ENCODE results near the gene IGSF9. TPM values are rescaled to one million over a fixed set of nuclear protein-coding genes. Genes with fewer than 3 reads are reported as not detected.
A peak's percentile ranks its signal among the peaks of the same experiment; 100 is the strongest.

IGSF9 gene
- polyA plus RNA-seq, 1 donor: 0.65 TPM

DNA sequence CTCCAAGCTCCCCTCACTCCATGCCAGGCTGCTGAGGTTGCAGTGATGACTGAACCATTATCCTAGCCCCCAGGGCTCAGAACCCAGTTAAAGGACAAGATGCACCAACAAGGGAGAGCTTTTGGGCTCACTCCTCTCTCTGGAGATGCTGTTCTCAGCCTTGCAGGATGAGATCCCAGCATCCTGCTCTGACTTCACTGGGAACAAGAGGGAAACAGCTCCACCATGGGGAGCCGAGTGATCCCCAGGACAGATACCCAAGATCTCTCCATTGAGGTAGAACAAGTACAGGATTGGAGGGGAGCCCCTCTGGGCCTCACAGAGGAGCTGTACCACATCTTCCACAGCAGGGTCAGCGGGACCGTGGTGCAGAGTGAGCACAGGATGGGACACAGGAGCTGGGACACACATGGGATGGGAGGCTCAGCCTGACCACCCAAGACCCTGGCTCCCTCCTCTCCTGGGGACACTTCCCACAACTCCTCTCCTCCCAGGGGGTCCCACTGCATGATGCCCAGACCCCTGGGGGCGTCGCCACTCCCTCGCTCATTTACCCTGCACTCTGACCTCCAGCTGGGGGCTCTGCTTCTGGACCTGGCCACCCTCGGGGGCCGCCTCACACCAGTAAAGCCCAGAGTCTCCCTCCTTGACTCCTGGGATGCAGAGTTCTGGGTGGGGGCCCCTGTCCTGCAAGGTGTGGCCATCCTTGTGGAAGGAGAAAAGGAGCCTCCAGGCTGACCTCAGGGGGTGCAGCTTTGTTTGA lies 27.2 kb upstream of the IGSF9 start:
- DNase-seq: no peak

DNA sequence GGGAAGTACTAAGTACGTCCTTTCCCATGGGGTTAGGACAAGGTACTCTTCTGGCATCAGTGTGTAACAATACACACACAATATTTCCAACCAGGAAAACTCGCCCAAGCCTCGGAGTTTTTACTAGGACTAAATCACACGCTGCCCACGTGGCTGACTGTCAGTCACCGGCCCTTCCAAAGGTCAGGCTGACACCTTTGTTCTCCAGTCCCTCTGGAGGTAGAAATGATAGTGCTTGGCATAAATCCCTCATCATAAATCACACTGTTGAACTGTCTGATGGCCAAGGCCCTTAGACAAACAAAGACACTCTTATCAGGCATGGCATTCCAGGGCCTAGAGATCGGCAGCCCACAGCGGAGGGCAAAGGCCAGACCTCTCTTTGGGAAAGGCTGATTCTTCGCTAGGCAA lies 25.5 kb upstream of the IGSF9 start:
- DNase-seq: no peak

DNA sequence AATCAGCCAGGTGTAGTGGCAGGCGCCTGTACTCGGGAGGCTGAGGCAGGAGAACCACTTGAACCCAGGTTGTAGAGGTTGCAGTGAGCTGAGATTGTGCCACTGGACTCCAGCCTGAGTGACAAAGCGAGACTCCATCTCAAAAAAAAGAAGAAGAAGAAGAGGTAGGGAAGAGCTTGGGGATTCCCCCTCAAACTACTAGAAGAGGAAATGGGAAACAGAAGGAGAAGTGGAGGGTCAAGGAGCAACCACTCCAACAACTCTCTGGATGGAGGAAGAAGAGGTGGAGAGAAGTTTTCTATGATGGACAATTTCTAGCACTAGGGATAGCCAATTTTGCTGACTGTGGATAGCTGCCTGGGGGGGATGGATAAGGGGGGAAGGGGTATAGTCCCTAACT lies 23.5 kb upstream of the IGSF9 start:
- no peak for DNase-seq

DNA sequence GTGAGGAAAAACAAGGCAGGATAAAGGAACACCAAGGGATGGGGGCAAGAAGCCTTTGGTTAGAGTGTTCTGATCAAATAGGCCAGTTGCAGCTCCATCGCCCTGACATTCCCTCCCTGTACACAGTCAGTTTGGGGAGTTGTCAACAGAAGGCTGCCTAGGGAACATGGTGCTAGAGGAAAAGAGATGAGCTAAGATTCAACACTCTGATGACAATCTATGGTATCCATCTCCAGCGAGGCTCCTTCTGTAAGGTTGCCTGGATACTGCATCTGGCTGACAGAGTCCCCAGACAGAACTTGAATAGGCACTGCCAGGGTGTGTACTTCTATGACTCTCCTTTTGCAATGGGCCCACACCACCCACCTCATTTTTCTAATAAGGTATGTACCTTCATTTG lies 19.9 kb upstream of the IGSF9 start:
- no peak for DNase-seq

DNA sequence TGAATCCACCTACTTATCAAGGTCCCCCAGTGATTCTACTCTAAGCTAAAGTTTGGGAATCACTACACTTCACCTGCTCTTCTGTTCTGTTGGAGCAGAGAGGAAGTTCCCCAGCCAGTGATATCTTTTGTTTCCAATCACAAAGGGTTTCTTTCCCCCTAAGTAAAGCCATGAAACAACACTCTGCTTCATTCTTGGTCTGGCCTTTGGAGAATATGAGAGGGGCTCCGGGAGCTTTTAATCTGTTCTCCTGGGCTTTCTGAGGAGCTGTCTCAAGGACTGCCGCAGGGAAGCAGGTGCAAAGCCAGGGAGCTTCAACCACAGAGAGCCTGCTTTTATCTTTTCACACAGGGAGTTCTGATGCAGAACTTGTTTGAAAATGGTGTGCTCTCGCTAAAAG lies 18.7 kb upstream of the IGSF9 start:
- DNase-seq: no peak

DNA sequence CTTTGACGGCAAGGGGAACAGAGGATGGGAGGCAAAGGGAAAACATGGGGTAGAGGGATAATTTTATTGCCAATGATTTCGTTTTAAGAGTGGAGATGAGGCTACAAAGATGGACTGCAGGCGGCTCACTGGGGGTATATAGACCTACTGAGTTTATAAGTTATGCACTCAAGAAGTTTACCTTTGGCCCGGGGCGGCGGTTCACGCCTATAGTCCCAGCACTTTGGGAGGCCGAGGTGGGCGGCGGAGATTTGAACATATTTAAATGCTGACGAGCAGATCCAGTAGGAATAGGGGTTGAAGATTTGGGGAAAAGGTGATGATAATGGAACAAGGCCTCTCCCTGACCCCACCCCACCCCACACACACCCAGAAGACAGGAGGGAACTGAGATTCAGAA lies 16.8 kb upstream of the IGSF9 start:
- DNase-seq: no peak

DNA sequence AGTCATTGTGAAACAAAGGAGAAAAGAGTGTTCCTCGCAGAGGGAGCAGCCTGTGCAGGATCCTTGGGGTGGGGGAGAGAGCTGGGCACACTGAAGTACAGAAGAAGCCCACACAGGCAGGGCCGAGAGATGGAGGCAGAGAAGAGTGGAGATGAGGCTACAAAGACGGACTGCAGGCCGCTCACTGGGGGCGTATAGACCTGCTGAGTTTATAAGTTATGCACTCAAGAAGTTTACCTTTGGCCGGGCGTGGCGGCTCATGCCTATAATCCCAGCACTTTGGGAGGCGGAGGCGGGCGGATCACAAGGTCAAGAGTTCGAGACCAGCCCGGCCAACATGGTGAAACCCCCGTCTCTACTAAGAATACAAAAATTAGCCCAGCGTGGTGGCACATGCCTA lies 16.2 kb upstream of the IGSF9 start:
- no peak for DNase-seq

DNA sequence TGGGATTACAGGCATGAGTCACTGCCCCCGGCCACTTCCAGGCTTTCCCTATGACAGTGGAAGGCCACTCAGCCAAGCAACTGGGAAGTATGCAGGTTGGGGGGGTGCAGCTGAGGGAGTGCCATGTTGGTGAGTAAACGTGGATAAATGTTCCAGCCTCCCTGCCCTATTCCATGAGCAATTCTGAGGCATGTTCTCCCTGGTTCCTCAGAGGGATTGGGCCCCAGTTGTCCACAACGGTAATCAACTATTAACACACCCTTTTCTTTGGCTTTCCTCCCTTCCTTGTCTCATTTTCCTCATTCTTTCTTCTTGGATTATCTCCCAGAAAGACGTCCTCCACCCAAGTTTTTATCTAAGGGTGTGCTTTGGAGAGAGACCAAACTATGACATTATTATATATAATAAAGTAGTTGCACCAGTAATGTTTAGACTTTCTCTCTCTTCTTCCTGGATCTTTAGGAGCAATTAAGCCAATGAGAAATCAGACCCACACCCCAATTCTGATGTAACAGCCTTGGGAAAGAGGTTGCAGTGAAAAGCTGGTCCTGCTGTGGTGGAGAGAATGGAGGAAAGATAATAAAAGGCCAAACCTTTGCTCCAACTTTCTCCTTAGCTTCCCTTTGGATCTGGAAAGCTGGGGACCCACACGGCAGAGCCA lies 15.4 kb upstream of the IGSF9 start:
- peak; percentile 62 for DNase-seq

DNA sequence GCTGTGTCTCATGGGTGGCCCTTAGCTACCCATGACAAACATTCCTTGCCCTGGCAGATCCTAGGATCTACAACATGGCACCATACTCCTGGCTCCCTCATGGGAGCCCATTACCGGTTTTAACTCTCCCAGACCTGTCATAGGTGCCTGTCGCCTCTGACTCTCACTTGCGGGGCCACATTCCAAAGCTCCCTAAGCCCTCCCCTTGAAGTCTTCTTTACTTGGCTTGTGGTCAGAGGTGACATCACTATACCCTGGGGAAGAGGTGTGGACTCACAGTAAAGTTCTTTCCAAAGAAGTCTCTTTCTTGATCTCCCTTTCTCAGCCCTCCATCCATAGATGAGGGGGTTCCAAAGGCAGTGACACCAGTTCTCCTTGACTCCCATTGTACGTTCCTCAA lies 14.0 kb upstream of the IGSF9 start:
- DNase-seq: no peak

DNA sequence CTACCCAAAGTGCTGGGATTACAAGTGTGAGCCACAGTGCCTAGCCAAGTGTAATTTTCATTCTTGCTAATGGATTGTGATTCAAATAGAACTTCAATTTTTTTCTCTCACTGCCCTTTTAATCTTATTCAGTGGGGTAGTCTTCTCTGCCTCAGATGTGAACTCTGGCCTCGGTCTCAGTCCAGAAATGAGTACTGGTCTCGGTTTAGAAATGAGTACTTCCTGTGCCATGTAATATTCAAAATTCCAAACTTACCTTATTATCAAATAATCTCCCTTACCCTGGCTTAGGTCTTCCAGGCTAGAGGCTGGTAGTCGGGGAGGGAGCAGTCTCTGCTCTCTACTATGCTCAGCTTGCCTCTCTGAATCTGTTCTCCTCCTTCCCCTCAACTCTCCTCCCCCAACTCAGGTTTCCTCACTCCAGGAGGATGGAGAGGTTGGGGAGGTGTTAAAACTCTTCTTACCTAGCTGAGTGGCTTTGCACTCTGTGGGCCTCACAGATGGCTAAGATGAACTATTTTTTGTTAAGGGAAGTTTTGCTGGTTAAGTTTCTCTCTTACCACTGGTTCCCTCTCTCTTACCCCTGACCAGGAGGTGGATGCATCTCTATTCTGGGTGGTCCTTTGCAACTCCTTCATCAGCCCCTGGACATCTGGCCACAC lies 13.4 kb upstream of the IGSF9 start:
- DNase-seq: no peak

DNA sequence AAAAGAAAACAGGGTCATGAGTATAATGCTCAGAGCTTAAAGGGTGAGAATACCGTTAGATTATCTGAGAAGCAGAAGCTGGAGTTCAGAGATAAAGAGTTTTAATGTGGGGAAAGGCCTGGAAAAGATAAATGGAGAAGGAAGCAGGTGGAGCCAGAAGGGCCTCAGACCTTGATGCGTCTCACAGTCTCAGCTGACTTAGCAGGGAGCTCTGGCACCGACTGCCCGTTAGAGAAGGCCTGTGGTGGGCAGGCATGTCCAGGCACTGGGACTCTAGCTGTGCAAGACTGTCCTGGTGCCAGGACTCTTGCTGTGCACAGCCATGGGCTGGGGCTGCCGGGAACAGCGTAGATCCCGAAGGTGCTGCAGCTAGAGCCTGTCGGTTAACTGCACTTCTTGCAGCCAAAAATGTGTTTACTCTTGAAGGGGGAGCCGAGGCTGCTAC lies 12.4 kb upstream of the IGSF9 start:
- no peak for DNase-seq

DNA sequence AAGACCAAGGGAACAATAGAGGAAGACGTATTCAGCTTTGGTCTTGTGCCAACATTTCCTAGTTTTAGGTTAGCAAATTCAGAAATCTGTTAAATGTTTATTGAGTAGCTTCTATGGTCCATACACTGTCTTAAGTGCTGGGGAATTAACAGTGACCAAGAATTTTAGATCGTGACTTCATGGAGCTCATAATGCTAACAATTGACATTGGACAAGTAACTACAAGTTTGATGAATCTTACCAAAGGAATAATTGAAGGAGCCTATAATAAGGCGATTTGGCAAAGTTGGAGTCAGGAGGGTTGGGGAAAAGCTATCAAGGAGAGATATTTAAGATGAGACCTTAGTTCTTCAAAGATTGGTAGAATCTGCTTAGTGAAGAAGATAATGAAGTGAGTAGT lies 10.0 kb upstream of the IGSF9 start:
- DNase-seq: no peak

DNA sequence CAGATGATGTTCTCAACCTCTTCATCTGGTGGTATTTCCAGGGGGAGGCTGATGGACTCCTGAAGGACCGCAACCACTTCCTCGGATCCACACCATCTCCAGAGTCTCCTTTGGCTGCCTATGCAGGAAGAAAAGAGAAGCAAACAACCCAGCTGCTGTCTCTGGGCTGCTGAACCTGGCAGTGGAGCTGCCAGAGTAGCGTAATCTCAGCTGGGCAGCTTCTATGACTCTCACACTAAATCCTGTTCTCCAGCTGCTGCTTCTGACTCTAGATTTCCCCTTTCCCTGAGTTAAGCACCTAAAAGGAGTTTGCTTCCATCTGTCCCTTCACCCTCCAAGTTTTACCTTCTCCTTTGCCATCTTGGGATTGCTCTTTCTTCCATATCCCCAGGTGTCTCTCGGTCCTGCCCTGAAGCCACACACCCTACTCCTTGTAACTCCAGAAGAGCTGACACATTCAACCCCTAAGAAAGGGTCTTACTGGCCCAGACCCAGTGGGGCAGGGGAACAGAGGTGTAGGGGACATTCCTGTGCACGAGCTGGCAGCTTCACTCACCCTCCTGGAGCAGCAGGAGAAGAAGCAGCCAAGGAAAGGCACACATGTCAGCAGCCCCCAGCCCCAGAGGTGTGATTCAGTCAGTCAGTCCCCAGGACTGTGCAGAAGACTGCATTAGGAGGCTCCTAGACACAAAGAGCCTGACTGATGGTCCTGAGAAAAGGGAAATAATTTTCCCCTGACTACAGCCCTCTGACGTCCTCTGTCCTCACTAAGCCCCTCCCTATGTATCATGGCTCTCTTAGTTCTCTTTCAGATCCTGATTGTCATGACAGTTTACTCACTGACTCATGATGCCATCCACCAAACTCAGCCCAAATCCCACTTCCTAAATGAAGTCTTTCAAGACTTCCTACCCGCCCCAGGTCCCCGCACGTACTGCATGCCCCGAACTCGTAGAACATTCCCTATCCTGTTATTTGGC lies 8.4 kb upstream of the IGSF9 start, which contains the start of gene SLAMF9:
SLAMF9 (minus strand) TSS at position 702 of the 980 bp plus-strand sequence; CDS start at position 602, 100 bp downstream.
- no peak for DNase-seq

DNA sequence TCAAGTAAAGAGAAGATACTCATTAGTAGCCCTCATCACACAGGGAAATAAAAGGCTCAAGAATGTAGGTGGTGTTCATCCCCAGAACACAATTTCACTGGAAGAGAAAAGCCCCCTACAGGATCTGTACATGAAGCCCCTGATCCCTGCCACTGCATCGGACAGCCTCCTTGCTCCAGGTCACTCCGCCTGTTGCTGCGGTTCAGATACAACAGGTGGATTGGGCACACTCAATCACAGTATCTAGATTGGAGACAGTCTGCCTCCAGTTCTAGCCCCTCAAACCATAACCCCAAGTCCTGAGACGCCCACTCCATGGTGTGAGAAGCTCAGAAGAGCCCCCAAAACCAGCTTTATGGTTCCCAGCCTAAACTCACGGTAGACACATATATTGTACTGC lies 7.5 kb upstream of the IGSF9 start:
- DNase-seq: no peak

DNA sequence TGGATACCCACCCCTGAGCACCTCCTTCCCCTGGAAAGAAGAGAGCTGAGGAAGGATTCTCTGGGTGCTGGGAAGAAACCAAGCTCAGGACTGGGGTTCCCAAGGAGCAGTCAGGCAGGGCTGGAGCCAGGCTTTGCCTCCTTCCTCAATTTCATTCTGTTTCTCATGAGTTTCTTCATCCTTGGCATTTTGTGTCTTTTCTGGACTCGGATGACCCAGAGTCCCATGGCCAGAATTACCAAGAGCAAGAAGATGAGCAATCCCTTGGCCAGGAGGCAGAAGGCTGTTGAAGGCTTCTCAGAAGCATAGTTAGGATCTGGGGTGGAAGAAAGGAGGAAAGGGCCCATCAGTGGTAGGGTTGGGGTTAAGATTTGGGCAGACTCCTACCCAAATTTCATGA lies 6.1 kb upstream of the IGSF9 start:
- DNase-seq: no peak

DNA sequence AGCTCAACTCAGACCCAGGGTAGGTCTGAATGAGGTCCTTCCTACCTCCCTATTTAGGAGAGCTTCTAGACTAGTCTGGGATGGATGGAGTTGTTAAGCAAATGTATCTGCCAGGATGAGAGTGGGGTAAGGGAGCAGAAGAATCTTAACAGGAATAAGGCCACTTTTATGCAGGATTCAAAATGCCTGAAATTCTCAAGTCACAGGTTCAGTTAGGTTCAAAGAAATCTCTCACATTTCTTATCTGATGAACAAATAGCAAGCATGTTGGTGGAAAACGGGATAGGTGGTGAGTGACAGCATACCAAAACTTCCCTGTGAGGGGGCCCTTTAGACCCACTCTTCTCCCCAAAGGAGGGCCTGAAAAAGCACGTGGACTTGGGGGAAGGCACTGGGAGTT lies 5.6 kb upstream of the IGSF9 start:
- no peak for DNase-seq

DNA sequence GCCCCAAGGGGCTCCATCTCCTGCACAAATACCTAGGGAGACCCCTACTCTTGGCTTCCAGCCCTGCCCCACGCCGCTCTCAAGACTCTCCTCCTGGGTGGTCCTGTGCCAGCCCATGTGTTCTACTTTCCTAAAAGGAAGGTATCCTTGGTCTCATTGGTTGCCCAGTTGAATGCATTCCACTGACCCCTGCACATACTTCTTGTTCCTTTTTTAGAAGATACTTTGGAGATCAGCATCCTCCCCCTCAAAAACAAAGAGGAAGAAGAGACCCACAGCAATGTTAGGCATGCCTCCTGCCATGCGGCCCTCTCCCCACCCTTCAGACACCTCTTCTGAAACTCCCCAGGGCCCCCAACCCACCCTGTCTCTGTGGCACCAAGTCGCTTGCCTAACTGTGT lies 4.6 kb upstream of the IGSF9 start:
- DNase-seq: no peak

DNA sequence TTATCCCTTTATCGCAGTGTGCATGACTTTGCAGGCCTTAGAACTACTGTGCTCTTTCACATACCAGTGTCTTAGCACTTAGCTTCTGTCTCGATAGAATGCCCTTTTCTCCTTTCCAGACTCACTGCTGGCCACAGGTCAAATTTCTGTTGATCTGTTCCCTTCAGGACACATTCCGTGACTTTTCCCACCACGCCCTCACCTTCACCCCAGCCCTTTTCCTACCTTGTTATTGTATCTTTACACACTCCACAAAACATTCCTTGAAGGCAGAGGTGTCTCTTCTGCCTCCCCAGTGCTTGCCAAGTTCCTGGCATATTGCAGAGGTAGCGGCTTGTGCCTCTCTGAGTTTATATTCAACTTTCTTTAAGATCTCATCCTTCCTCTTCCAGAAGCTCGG lies 3.7 kb upstream of the IGSF9 start:
- no peak for DNase-seq

DNA sequence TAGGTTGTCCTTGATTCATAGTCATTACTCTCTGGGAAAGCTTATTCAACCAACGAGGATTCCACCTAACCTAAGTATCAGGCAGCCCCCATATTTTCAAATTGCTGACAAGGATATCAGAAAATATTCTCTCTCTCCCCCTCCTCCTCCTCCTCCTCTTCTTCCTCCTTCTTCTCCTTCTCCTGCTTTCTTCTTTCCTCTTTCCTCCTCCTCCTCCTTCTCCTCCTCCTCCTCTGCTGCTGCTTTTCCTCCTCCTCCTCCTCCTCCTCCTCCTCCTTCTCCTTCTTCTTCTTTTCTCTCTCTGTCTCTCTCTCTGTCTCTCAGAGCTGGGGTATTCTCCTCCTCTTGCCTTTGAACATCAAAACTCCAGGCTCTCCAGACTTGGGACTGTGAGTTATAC lies 2.5 kb upstream of the IGSF9 start:
- no peak for DNase-seq

DNA sequence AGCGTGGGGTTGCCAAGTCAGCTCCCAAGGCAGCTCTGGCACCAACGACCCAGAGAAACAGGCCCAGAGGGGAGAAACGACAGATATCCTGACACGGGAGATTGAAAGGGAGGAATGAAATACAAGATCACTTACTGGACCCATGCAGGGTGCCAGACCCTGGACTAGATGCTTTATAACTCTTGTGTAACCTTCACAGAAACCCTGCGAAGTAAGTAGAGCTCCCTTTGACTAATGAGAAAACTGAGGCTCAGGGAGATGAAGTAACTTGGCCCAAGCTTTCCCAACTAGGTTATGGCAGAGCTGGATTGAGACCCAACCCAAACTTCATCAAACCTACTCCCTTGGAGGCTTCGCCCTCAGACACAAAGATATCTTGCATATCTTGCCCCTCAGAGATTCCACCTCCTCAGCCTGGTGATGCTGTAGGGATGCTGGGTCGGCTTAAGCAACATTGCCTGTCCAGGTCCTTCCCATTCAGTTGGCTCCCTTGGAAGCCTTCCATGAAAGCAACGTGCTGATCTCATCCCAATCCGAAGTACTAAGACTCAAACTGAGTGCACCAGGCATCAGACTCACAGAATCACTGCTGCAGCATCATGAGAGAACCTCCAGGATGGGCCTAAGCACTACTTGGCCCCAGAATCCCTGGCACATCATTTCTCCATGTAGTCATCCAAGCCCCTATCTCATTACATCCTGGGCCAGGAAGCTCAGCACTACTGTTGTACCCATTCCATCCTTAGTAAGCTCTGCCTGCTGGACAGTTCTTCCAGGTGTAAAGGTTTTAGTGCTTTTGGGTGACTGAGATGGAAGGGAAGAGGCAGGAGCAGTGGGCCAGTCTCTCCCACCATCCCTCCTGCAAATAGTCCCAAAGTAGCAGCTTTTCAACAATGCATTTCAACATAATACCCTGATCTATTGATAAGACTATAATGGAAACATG lies 1.1 kb upstream of the IGSF9 start:
- DNase-seq: no peak
